ENCODE results near the gene PRKN. TPM values are rescaled to one million over a fixed set of nuclear protein-coding genes. Genes with fewer than 3 reads are reported as not detected.

PRKN gene
- polyA plus RNA-seq, 1 donor from 2014 or later, result 1.2 TPM

DNA sequence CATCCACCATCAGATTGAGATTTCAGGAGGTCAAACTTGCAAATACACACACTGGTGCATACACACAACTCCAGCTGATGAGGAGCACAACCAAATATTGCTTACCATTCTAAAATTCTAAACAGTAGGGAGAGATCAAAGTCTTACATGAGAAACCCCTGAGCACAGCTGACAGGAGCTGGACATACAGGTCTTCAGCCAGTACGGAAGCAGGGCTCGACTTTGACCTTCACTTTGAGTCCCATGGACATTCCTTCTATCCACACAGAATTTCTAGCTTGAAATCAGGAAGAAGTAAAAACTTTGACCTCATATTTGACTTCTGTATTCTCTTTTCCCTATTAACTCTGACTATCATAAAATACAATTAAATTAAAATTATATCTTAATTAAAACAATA is 90.2 kb downstream of the PRKN start:
- no peak overlapping the region for H3K4me2 ChIP-seq (ENCODE audit: low read length)
- H3K36me3 ChIP-seq (ENCODE audit: insufficient read depth, low read length), result no peaks in the 10 kb centered on the region
- H3F3A ChIP-seq (ENCODE audit: insufficient read depth, low read length, poor library complexity, severe bottlenecking), result no peaks in the 10 kb centered on the region
- no peaks in the 10 kb centered on the region for H3K27me3 ChIP-seq (ENCODE audit: insufficient read depth, low read depth, low read length)
- no peak overlapping the region for H2AFZ ChIP-seq (ENCODE audit: low read depth, low read length)
- no peaks in the 10 kb centered on the region for H3K9me2 ChIP-seq (ENCODE audit: insufficient read depth, low read length)
- H3K27ac ChIP-seq (ENCODE audit: low read length), result no peak overlapping the region
- H3K9ac ChIP-seq (ENCODE audit: low read length), result no peak overlapping the region
- H3K79me2 ChIP-seq (replicated peaks; ENCODE audit: insufficient read depth, low read length), result no peaks in the 10 kb centered on the region
- H4K20me1 ChIP-seq (ENCODE audit: insufficient read depth), result no peaks in the 10 kb centered on the region
- TF ChIP-seq POLR2AphosphoS5 (IDR thresholded peaks at IDR 0.05) (no peak), EZH2 (IDR thresholded peaks at IDR 0.05; ENCODE audit: borderline replicate concordance, insufficient read depth, low read length, poor library complexity, severe bottlenecking) (no peak), EP300 (conservative IDR thresholded peaks at IDR 0.05; ENCODE audit: poor library complexity, severe bottlenecking) (no peak), RAD21 (conservative IDR thresholded peaks at IDR 0.05) (no peak), REST (IDR thresholded peaks at IDR 0.05; ENCODE audit: borderline replicate concordance) (no peak), MXI1 (conservative IDR thresholded peaks at IDR 0.05; ENCODE audit: poor library complexity, severe bottlenecking) (no peak)
- no peaks in the 10 kb centered on the region for H3K9me3 ChIP-seq (ENCODE audit: low read length)
- no peak overlapping the region for H3K4me3 ChIP-seq (ENCODE audit: low read length)

DNA sequence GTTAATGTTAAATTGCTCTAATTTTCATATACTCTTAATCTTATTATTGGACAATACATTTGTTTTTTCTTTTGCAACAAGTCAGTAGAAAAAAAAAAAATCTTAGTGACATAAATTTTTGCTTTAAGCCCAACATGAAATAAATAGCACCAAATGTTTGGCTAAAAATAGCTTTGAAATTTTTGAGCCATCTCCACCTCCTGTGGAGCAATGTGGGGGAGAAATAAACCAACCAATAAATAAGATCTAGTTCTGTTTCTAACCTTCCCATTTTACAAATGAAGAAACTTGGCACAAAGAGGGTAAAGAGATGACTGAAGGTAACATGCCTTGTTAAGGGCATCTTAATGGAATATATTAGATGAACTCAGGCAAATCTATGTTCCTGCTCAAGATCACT is 91.4 kb downstream of the PRKN start:
- Histone ChIP-seq H3K27me3 (ENCODE audit: insufficient read depth, low read depth, low read length) (no peaks in the 10 kb centered on the region), H3K36me3 (ENCODE audit: insufficient read depth, low read length) (no peaks in the 10 kb centered on the region), H3K4me3 (ENCODE audit: low read length) (no peak overlapping the region), H3K4me2 (ENCODE audit: low read length) (no peak overlapping the region), H3K79me2 (replicated peaks; ENCODE audit: insufficient read depth, low read length) (no peaks in the 10 kb centered on the region), H4K20me1 (ENCODE audit: insufficient read depth) (no peaks in the 10 kb centered on the region), H3K9ac (ENCODE audit: low read length) (no peak overlapping the region), H3K9me3 (ENCODE audit: low read length) (no peaks in the 10 kb centered on the region), H3F3A (ENCODE audit: insufficient read depth, low read length, poor library complexity, severe bottlenecking) (no peaks in the 10 kb centered on the region), H2AFZ (ENCODE audit: low read depth, low read length) (no peak overlapping the region), H3K9me2 (ENCODE audit: insufficient read depth, low read length) (no peaks in the 10 kb centered on the region), H3K27ac (ENCODE audit: low read length) (no peak overlapping the region)
- no peak for TF ChIP-seq EP300 (conservative IDR thresholded peaks at IDR 0.05; ENCODE audit: poor library complexity, severe bottlenecking)

- Histone ChIP-seq H3K9me2 (ENCODE audit: insufficient read depth, low read length) (no peaks in the 10 kb centered on the region), H3K9me3 (ENCODE audit: low read length) (no peaks in the 10 kb centered on the region), H3K79me2 (replicated peaks; ENCODE audit: insufficient read depth, low read length) (no peaks in the 10 kb centered on the region), H3K27ac (ENCODE audit: low read length) (no peak overlapping the region), H3K27me3 (ENCODE audit: insufficient read depth, low read depth, low read length) (no peaks in the 10 kb centered on the region), H3K4me3 (ENCODE audit: low read length) (no peak overlapping the region), H3K4me2 (ENCODE audit: low read length) (no peak overlapping the region), H3K9ac (ENCODE audit: low read length) (no peak overlapping the region), H4K20me1 (ENCODE audit: insufficient read depth) (no peaks in the 10 kb centered on the region), H3F3A (ENCODE audit: insufficient read depth, low read length, poor library complexity, severe bottlenecking) (no peaks in the 10 kb centered on the region), H3K36me3 (ENCODE audit: insufficient read depth, low read length) (no peaks in the 10 kb centered on the region), H2AFZ (ENCODE audit: low read depth, low read length) (no peak overlapping the region)
- TF ChIP-seq TAF1 (IDR thresholded peaks at IDR 0.05; ENCODE audit: low read depth), result no peak
- TF ChIP-seq RAD21 (conservative IDR thresholded peaks at IDR 0.05), result no peak
- no peak for TF ChIP-seq EP300 (conservative IDR thresholded peaks at IDR 0.05; ENCODE audit: poor library complexity, severe bottlenecking)
- TF ChIP-seq MXI1 (conservative IDR thresholded peaks at IDR 0.05; ENCODE audit: poor library complexity, severe bottlenecking), result no peak
- TF ChIP-seq SMC3 (conservative IDR thresholded peaks at IDR 0.05; ENCODE audit: poor library complexity), result no peak
- no peak for TF ChIP-seq POLR2AphosphoS5 (IDR thresholded peaks at IDR 0.05)
- TF ChIP-seq, protein P1, sequence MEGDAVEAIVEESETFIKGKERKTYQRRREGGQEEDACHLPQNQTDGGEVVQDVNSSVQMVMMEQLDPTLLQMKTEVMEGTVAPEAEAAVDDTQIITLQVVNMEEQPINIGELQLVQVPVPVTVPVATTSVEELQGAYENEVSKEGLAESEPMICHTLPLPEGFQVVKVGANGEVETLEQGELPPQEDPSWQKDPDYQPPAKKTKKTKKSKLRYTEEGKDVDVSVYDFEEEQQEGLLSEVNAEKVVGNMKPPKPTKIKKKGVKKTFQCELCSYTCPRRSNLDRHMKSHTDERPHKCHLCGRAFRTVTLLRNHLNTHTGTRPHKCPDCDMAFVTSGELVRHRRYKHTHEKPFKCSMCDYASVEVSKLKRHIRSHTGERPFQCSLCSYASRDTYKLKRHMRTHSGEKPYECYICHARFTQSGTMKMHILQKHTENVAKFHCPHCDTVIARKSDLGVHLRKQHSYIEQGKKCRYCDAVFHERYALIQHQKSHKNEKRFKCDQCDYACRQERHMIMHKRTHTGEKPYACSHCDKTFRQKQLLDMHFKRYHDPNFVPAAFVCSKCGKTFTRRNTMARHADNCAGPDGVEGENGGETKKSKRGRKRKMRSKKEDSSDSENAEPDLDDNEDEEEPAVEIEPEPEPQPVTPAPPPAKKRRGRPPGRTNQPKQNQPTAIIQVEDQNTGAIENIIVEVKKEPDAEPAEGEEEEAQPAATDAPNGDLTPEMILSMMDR (IDR thresholded peaks at IDR 0.05; ENCODE audit: poor library complexity, severe bottlenecking), result no peak
- TF ChIP-seq REST (IDR thresholded peaks at IDR 0.05; ENCODE audit: borderline replicate concordance), result no peak
- no peak for TF ChIP-seq EZH2 (IDR thresholded peaks at IDR 0.05; ENCODE audit: borderline replicate concordance, insufficient read depth, low read length, poor library complexity, severe bottlenecking)
Measured at GRCh38 chr6:162631546-162631945, 96.0 kb downstream of the PRKN start.

Measured in neural cell (in vitro differentiated cells).